Fibroblast of skin of right quadriceps (primary cell): ENCODE data around the gene PPP1R11.
"Not testable (repeated sequence)": the region's sequence is repeated elsewhere in the genome, so short reads cannot be mapped to it uniquely, and the experiment has no call there.

Experiments
- DNase-seq: peaks from one replicate; pipeline ENCODE4 v3.0.0-alpha.2; 2013

PPP1R11 gene

GRCh38 chr6:30066577-30067459 is at the start of gene PPP1R11:
Gene PPP1R11, plus strand, starts transcription at chr6:30067198. Its CDS starts 213 bp downstream, at chr6:30067411.
- peak; percentile 99 for DNase-seq

GRCh38 chr6:30019819-30020218 is 47.2 kb upstream of the PPP1R11 start:
- DNase-seq = no peak

- DNase-seq = no peak
Observed at GRCh38 chr6:30020626-30021025, 46.4 kb upstream of the PPP1R11 start.

GRCh38 chr6:30022189-30022588 is 44.8 kb upstream of the PPP1R11 start:
- DNase-seq = no peak

GRCh38 chr6:30022712-30023111 is 44.3 kb upstream of the PPP1R11 start:
- DNase-seq = not testable (repeated sequence)

GRCh38 chr6:30025186-30025585 is 41.8 kb upstream of the PPP1R11 start:
- DNase-seq = no peak

GRCh38 chr6:30029588-30029987 is 37.4 kb upstream of the PPP1R11 start:
- no peak for DNase-seq

GRCh38 chr6:30031381-30031780 is 35.6 kb upstream of the PPP1R11 start:
- DNase-seq = no peak

GRCh38 chr6:30033440-30033839 is 33.6 kb upstream of the PPP1R11 start:
- peak; percentile 60 for DNase-seq

- no peak for DNase-seq
Observed at GRCh38 chr6:30035784-30036183, 31.2 kb upstream of the PPP1R11 start.

GRCh38 chr6:30037182-30037788 is 29.7 kb upstream of the PPP1R11 start:
- peak; percentile 13 for DNase-seq

GRCh38 chr6:30041221-30041620 is 25.8 kb upstream of the PPP1R11 start:
- no peak for DNase-seq

GRCh38 chr6:30041821-30042220 is 25.2 kb upstream of the PPP1R11 start:
- DNase-seq = no peak

- DNase-seq = no peak
Observed at GRCh38 chr6:30042476-30042875, 24.5 kb upstream of the PPP1R11 start.

GRCh38 chr6:30042914-30043313 is 24.1 kb upstream of the PPP1R11 start:
- no peak for DNase-seq

GRCh38 chr6:30043744-30044143 is 23.3 kb upstream of the PPP1R11 start:
- DNase-seq = no peak

- DNase-seq = peak; percentile 68
Observed at GRCh38 chr6:30044630-30045029, 22.4 kb upstream of the PPP1R11 start.

- no peak for DNase-seq
Observed at GRCh38 chr6:30047220-30047619, 19.8 kb upstream of the PPP1R11 start.

GRCh38 chr6:30053682-30054081 is 13.3 kb upstream of the PPP1R11 start:
- no peak for DNase-seq

GRCh38 chr6:30055513-30055912 is 11.5 kb upstream of the PPP1R11 start:
- DNase-seq = no peak

- DNase-seq = peak; percentile 24
Observed at GRCh38 chr6:30060606-30061091, 6.3 kb upstream of the PPP1R11 start.

- DNase-seq = peak; percentile 96
Observed at GRCh38 chr6:30061092-30061857, 5.7 kb upstream of the PPP1R11 start, which contains the start of gene POLR1H. Gene POLR1H, plus strand, starts transcription at chr6:30061265. Its CDS starts 260 bp downstream, at chr6:30061525.

GRCh38 chr6:30061858-30062458 is 5.0 kb upstream of the PPP1R11 start:
- peak; percentile 9 for DNase-seq
